ENCODE data around the gene SERGEF. TPM values are rescaled to one million over a fixed set of nuclear protein-coding genes. Genes with fewer than 3 reads are reported as not detected.

Gene SERGEF
- total RNA-seq, 2 donors from 2014 or later = 20.8 to 28.7 TPM

GRCh38 chr11:17803754-17804334 lies 209.0 kb downstream of the SERGEF start:
- H3K9me3 ChIP-seq = no peaks in the 10 kb centered on the region
- no peak overlapping the region for H3K4me3 ChIP-seq
- no peaks in the 10 kb centered on the region for H3K36me3 ChIP-seq (replicated peaks in 1 of 2; ENCODE audit: insufficient read depth in 1 of 2, low read depth in 2 of 2)
- 84 to 87% methylated on average over 7 of the region's 7 CpGs for WGBS, 2 donors
- H3K27ac ChIP-seq = no peak overlapping the region
- intact Hi-C loops (cut with DNase I) = no loop called here
- no peaks in the 10 kb centered on the region for H3K4me1 ChIP-seq
- DNase-seq (no peak), ATAC-seq (no peak)
- H3K27me3 ChIP-seq = no peaks in the 10 kb centered on the region
- TF ChIP-seq POLR2A (IDR thresholded peaks at IDR 0.05) (no peak), CTCF (IDR thresholded peaks at IDR 0.05) (no peak)

GRCh38 chr11:17802491-17802890 lies 210.4 kb downstream of the SERGEF start:
- intact Hi-C loops (cut with DNase I) = no loop called here
- H3K9me3 ChIP-seq = no peaks in the 10 kb centered on the region
- H3K4me1 ChIP-seq = no peaks in the 10 kb centered on the region
- no peak overlapping the region for H3K27ac ChIP-seq
- DNase-seq (no peak), ATAC-seq (no peak)
- 92 to 98% methylated on average over 4 of the region's 4 CpGs for WGBS, 2 donors
- H3K4me3 ChIP-seq = no peak overlapping the region
- no peaks in the 10 kb centered on the region for H3K36me3 ChIP-seq (replicated peaks in 1 of 2; ENCODE audit: insufficient read depth in 1 of 2, low read depth in 2 of 2)
- no peaks in the 10 kb centered on the region for H3K27me3 ChIP-seq
- TF ChIP-seq CTCF (IDR thresholded peaks at IDR 0.05) (no peak), POLR2A (IDR thresholded peaks at IDR 0.05) (no peak)

- H3K27ac ChIP-seq = no peak overlapping the region
- WGBS, 2 donors = 89 to 99% methylated on average over 1 to 4 of the region's 4 CpGs
- DNase-seq = no peak
- intact Hi-C loops (cut with DNase I) = no loop called here
- no peaks in the 10 kb centered on the region for H3K27me3 ChIP-seq
- H3K9me3 ChIP-seq = no peaks in the 10 kb centered on the region
- H3K4me1 ChIP-seq = no peaks in the 10 kb centered on the region
- H3K4me3 ChIP-seq = no peak overlapping the region
- no peak for TF ChIP-seq POLR2A (IDR thresholded peaks at IDR 0.05)
- TF ChIP-seq CTCF (IDR thresholded peaks at IDR 0.05) = no peak
- no peaks in the 10 kb centered on the region for H3K36me3 ChIP-seq (replicated peaks in 1 of 2; ENCODE audit: insufficient read depth in 1 of 2, low read depth in 2 of 2)
- ATAC-seq = no peak
These were observed 211.7 kb downstream of the SERGEF start for GRCh38 chr11:17801166-17801565.

GRCh38 chr11:17799147-17799546 lies 213.7 kb downstream of the SERGEF start:
- H3K4me1 ChIP-seq = no peaks in the 10 kb centered on the region
- ATAC-seq (no peak), DNase-seq (no peak)
- no peak for TF ChIP-seq CTCF (IDR thresholded peaks at IDR 0.05)
- no peak for TF ChIP-seq POLR2A (IDR thresholded peaks at IDR 0.05)
- H3K27me3 ChIP-seq = no peaks in the 10 kb centered on the region
- H3K36me3 ChIP-seq (replicated peaks in 1 of 2; ENCODE audit: insufficient read depth in 1 of 2, low read depth in 2 of 2) = no peaks in the 10 kb centered on the region
- H3K4me3 ChIP-seq = no peak overlapping the region
- WGBS, 2 donors = 95 to 100% methylated on average over 5 of the region's 5 CpGs
- H3K27ac ChIP-seq = no peak overlapping the region
- H3K9me3 ChIP-seq = no peaks in the 10 kb centered on the region
- intact Hi-C loops (cut with DNase I) = no loop called here

DNA sequence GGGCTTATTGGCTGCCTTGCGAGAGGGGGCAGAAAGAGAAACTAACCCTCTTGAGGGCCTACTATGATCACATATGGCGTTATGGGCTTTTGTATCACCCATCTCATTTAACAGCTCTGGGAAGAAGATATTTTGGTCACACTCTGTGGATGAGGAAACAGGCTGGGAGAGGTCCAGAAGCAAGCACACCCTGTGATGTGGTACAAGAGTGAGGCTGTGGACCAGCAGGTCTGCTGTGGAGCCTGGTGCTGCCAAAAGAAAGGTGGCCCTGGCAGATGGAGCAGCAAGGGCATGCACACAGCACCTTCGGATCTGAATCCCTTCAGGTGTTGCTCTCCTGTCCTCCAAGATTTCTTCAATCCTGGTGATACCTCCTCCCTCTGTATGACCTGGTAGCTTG lies 214.1 kb downstream of the SERGEF start:
- no peak overlapping the region for H3K4me3 ChIP-seq
- H3K4me1 ChIP-seq = no peaks in the 10 kb centered on the region
- no peak overlapping the region for H3K27ac ChIP-seq
- ATAC-seq (no peak), DNase-seq (no peak)
- WGBS, 2 donors = 92 to 97% methylated on average over 3 of the region's 3 CpGs
- H3K27me3 ChIP-seq = no peaks in the 10 kb centered on the region
- intact Hi-C loops (cut with DNase I) = no loop called here
- TF ChIP-seq CTCF (IDR thresholded peaks at IDR 0.05) = no peak
- TF ChIP-seq POLR2A (IDR thresholded peaks at IDR 0.05) = no peak
- no peaks in the 10 kb centered on the region for H3K36me3 ChIP-seq (replicated peaks in 1 of 2; ENCODE audit: insufficient read depth in 1 of 2, low read depth in 2 of 2)
- H3K9me3 ChIP-seq = no peaks in the 10 kb centered on the region

Measured in body of pancreas (tissue), 4 donors.